Retinal pigment epithelial cell (primary cell): ENCODE data around the gene CELF2.

Experiments
- DNase-seq: peaks from one replicate; pipeline ENCODE4 v3.0.0-alpha.2; 2010; ENCODE audit warnings: low read depth
- H3K4me3 ChIP-seq: 2 replicates; pipeline ENCODE4 v1.5.1; 2011; ENCODE audit warnings: mild to moderate bottlenecking, low read length, control low read depth, moderate library complexity
- TF ChIP-seq, protein P1 (sequence below): conservative IDR thresholded peaks from 2 replicates; pipeline ENCODE4 v1.5.1; 2011; ENCODE audit warnings: low read depth, low read length, control low read depth, inconsistent platforms

CELF2 gene

DNA sequence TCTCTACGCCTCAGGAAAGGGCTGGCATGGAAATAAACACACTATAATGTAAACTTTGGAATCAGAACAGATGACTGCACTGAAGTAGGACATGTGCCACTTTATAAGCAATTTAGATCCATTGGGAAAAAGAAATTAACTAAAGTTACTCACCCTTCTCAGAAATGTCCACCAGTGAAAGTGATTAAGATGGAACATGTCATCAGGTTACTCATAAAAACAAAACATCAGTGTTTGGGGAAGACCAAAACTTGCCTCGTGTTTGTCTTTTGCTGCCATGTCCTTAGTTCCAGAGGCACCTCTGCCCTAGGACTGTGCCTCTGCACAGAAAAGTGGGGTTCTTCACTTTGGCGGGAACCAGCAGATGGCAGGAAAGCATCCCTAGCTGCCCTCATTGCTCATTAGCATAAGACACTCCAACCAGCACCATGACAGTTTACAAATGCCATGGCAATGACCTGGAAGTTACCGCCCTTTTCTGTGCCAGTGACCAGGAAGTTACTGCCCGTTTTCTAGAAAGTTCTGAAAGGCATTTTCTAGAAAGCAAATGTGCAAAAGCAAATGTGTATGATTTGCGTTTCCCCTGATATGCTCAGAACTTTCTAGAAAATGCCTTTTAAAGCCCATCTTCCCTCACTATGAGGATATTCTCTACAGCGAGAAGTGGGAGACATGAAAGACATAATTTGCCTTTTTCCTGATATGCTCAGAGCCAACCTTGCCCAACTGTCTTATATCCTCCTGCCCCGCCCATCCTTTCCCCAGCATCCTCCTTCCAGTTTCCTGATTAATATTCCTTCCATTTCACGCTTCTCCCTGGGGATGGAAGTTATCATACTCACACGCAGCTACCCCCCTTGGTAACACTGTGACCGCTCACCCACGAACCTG is 335.6 kb downstream of the CELF2 start:
- H3K4me3 ChIP-seq: no peak overlapping the region
- DNase-seq: no peak
- TF ChIP-seq, protein P1, sequence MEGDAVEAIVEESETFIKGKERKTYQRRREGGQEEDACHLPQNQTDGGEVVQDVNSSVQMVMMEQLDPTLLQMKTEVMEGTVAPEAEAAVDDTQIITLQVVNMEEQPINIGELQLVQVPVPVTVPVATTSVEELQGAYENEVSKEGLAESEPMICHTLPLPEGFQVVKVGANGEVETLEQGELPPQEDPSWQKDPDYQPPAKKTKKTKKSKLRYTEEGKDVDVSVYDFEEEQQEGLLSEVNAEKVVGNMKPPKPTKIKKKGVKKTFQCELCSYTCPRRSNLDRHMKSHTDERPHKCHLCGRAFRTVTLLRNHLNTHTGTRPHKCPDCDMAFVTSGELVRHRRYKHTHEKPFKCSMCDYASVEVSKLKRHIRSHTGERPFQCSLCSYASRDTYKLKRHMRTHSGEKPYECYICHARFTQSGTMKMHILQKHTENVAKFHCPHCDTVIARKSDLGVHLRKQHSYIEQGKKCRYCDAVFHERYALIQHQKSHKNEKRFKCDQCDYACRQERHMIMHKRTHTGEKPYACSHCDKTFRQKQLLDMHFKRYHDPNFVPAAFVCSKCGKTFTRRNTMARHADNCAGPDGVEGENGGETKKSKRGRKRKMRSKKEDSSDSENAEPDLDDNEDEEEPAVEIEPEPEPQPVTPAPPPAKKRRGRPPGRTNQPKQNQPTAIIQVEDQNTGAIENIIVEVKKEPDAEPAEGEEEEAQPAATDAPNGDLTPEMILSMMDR: no peak

DNA sequence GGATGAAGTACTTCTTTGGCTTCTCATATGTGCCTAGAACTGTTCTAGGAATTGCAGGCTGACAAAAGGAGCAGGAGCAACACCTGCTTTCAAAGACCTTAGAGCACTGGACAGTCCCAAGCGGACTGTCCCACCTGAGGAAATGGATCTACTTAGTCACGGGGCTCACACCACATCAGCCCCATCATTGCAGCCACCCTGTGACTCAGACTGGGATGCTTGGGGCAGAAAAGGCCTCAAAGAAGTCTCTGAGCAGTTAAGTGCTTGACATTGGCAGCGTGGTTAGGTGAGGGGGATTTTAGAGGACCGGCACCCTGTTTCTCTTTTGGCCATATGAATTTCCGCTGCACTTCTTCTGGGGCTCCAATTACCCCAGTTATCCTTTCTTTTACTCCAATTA is 337.2 kb downstream of the CELF2 start:
- TF ChIP-seq, protein P1: no peak
- no peak for DNase-seq
- no peak overlapping the region for H3K4me3 ChIP-seq

DNA sequence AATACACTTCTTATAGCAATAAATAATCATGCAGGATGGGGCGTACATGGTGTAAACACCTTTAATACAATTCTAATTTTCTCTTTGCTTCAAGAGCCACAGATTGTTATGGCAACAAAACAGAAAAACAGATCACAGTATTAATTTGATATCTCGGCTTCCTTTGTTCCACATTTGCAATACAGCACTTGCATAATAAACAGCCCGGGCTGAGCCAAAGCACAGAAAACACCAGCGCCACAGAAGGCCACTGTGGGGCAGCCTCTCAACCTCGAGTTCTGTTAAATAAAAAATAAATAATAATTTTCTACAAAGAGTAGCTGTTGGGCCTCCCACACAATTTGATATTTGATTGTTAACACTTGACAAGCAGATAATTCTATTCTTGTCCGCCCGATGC is 337.9 kb downstream of the CELF2 start:
- no peak for DNase-seq
- TF ChIP-seq, protein P1: peak; percentile 32
- no peak overlapping the region for H3K4me3 ChIP-seq

DNA sequence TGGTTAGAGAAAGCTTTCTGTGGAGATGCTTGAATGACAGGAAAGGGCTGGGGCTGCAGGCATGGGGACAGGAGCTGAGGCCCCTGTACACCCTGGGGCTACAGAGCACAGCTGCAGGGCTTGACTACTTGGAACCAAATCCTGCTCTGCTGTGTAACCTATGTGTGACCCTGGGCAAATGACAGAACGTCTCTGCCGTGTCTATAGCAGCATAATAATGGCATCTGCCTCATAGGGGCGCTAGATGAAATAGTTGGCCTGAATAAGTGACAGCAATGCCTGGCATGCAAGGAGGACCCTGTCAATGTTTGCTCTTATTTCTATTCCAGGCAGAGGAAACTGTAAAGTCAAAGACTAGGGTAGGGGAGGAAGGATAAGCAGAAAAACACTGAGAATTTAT is 339.8 kb downstream of the CELF2 start:
- TF ChIP-seq, protein P1: no peak
- no peak for DNase-seq
- H3K4me3 ChIP-seq: no peak overlapping the region

DNA sequence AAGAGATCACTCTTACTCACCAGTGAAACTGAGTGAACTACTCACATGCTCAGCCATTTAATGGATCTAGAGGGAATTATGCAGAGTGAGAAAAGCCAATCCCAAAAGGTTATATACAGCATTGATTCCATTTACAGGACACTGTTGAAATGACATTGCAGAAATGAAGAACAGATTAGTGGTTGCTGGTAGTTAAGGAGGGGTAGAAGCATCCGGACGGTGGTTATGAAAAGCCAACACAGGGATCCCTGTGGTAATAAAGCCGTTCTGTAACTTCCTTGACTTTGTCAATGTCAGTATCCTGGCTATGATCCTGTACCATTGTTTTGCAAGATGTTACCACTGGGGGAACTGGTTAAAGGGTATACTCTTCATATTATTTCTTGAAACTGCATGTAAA is 340.3 kb downstream of the CELF2 start:
- no peak overlapping the region for H3K4me3 ChIP-seq
- DNase-seq: no peak
- TF ChIP-seq, protein P1: no peak

DNA sequence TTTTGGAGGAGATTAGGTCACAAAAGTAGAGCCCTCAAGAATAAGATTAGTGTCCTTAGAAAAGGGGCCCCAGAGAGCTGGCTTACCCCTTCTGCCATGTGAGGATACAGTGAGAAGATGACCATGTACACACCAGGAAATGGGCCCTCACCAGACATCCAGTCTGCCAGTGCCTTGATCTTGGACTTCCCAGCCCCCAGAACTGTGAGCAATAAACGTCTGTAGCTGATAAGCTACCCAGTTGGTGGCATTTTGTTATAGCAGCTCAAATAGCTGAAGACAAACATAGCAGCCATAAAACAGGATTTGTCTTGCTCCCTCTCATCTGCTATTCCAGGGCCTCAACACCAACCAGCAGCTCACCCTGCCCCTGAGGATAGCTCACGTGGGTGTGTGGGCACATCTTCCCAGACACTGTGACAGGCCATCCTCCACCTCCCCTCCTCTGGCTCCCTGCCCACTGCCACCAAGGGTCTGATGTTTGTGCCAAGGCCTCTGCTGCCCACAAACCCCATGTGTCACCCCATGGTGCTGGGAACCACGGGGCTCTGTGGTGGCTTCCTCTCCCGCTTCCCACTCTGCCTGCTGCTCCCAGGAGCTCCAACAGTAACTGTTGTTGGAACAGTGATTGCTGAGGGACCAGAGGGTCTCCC is 341.4 kb downstream of the CELF2 start:
- no peak for DNase-seq
- H3K4me3 ChIP-seq: no peak overlapping the region
- TF ChIP-seq, protein P1: no peak
